Transverse colon (tissue), 4 donors: ENCODE results near the gene PPCDC.

Experiments
- EP300 ChIP-seq: sonication (generic); formaldehyde crosslinking; IDR thresholded peaks from one replicate; pipeline ENCODE4 v1.6.1; 2017; ENCODE audit warnings: antibody characterized with exemption, low read depth
- POLR2A ChIP-seq: fragments of 450-650 bp; IDR thresholded peaks from one replicate; pipeline ENCODE4 v1.6.1; 2016; ENCODE audit warnings: antibody characterized with exemption, mild to moderate bottlenecking, moderate library complexity
- POLR2AphosphoS5 ChIP-seq, 3 donors: sonication (generic); formaldehyde crosslinking; IDR thresholded peaks; one replicate each; pipeline ENCODE4 v1.6.1; 2016; ENCODE audit warnings: antibody characterized with exemption in 3 of 3
- TF ChIP-seq, protein P1 (sequence below), 5 experiments: fragments of 200-600 bp in 3 of 5; fragments of 450-650 bp in 2 of 5; sonication (generic) in 3 of 5; IDR thresholded peaks; 1 replicate in 2 of 5; 2 replicates in 3 of 5; pipeline ENCODE4 v1.5.1; 2016 to 2017; ENCODE audit warnings: antibody characterized with exemption in 5 of 5, inconsistent platforms in 3 of 5, mild to moderate bottlenecking in 2 of 5, moderate library complexity in 1 of 5

GRCh38 chr15:75081150-75081549 is 57.8 kb downstream of the PPCDC start:
- TF ChIP-seq, protein P1, sequence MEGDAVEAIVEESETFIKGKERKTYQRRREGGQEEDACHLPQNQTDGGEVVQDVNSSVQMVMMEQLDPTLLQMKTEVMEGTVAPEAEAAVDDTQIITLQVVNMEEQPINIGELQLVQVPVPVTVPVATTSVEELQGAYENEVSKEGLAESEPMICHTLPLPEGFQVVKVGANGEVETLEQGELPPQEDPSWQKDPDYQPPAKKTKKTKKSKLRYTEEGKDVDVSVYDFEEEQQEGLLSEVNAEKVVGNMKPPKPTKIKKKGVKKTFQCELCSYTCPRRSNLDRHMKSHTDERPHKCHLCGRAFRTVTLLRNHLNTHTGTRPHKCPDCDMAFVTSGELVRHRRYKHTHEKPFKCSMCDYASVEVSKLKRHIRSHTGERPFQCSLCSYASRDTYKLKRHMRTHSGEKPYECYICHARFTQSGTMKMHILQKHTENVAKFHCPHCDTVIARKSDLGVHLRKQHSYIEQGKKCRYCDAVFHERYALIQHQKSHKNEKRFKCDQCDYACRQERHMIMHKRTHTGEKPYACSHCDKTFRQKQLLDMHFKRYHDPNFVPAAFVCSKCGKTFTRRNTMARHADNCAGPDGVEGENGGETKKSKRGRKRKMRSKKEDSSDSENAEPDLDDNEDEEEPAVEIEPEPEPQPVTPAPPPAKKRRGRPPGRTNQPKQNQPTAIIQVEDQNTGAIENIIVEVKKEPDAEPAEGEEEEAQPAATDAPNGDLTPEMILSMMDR (IDR thresholded peaks at IDR 0.05), result no peak
- no peak for TF ChIP-seq POLR2A
- no peak for TF ChIP-seq POLR2AphosphoS5 (IDR thresholded peaks at IDR 0.05)
- no peak for TF ChIP-seq EP300
